ENCODE measurements around the gene PHKG2.

DNA sequence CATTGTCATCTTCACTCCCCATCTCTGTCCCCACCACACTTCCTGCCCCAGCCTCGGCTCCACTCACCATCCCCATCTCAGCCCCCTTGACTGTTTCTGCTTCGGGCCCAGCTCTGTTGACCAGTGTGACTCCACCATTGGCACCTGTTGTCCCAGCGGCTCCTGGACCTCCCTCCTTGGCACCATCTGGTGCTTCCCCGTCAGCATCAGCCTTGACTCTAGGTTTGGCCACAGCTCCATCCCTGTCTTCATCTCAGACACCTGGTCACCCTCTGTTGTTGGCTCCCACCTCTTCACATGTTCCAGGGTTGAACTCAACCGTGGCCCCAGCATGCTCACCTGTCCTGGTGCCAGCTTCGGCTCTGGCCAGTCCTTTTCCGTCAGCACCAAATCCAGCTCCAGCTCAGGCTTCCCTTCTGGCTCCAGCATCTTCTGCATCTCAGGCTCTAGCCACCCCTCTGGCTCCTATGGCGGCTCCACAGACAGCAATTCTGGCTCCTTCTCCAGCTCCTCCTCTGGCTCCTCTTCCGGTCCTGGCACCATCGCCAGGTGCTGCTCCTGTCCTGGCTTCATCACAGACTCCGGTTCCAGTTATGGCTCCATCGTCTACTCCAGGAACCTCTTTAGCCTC lies 24.4 kb upstream of the PHKG2 start:
- TF ChIP-seq CTCF (conservative IDR thresholded peaks at IDR 0.05; ENCODE audit: low read length) (no peak), EZH2phosphoT487 (IDR thresholded peaks at IDR 0.05; ENCODE audit: borderline replicate concordance) (no peak)
